H7 (cell line): ENCODE results near the gene MAP6. TPM values are rescaled to one million over a fixed set of nuclear protein-coding genes. Genes with fewer than 3 reads are reported as not detected.

Experiments used
- DNase-seq: peaks from one replicate; pipeline ENCODE4 v3.0.0; 2012
- H3K27me3 ChIP-seq: 2 replicates; pipeline ENCODE4 v1.6.0; 2011; ENCODE audit warnings: mild to moderate bottlenecking, low read length; ENCODE audit not compliant: control insufficient read depth, insufficient read depth
- H3K36me3 ChIP-seq: replicated peaks from 2 replicates; pipeline ENCODE4 v1.5.1; 2011; ENCODE audit warnings: low read length; ENCODE audit not compliant: control insufficient read depth, insufficient read depth
- H3K4me3 ChIP-seq: 2 replicates; pipeline ENCODE4 v1.5.1; 2011; ENCODE audit warnings: low read depth, mild to moderate bottlenecking, control low read depth, low read length, moderate library complexity; ENCODE audit not compliant: insufficient read depth
- total RNA-seq: library from RNA; depleted of rRNA; stranded (reverse); fragments of >200 nt; shearing (Covaris generic); gene quantifications from 2 replicates; pipeline ENCODE4 v1.2.3, GENCODE V29; 2014

MAP6 gene
- total RNA-seq, 1 experiment from 2014 or later: 0.31 TPM

GRCh38 chr11:75631086-75631730 lies 37.6 kb downstream of the MAP6 start:
- Histone ChIP-seq H3K4me3 (no peak overlapping the region), H3K36me3 (no peaks in the 10 kb centered on the region), H3K27me3 (no peaks in the 10 kb centered on the region)
- DNase-seq: no peak

GRCh38 chr11:75627906-75628668 lies 40.8 kb downstream of the MAP6 start:
- Histone ChIP-seq H3K4me3 (no peak overlapping the region), H3K27me3 (no peaks in the 10 kb centered on the region), H3K36me3 (no peaks in the 10 kb centered on the region)
- DNase-seq: peak; percentile 51

- no peaks in the 10 kb centered on the region for H3K36me3 ChIP-seq
- H3K27me3 ChIP-seq: no peaks in the 10 kb centered on the region
- H3K4me3 ChIP-seq: no peak overlapping the region
- DNase-seq: no peak
These were observed 41.8 kb downstream of the MAP6 start for GRCh38 chr11:75626889-75627529.

- H3K4me3 ChIP-seq: no peak overlapping the region
- no peaks in the 10 kb centered on the region for H3K27me3 ChIP-seq
- DNase-seq: no peak
- H3K36me3 ChIP-seq: no peaks in the 10 kb centered on the region
These were observed 42.6 kb downstream of the MAP6 start for GRCh38 chr11:75625991-75626888.

GRCh38 chr11:75625021-75625420 lies 43.8 kb downstream of the MAP6 start:
- no peaks in the 10 kb centered on the region for H3K36me3 ChIP-seq
- H3K4me3 ChIP-seq: no peak overlapping the region
- no peak for DNase-seq
- H3K27me3 ChIP-seq: no peaks in the 10 kb centered on the region

- no peaks in the 10 kb centered on the region for H3K36me3 ChIP-seq
- H3K27me3 ChIP-seq: no peaks in the 10 kb centered on the region
- no peak overlapping the region for H3K4me3 ChIP-seq
- DNase-seq: peak; percentile 21
These were observed 52.6 kb downstream of the MAP6 start for GRCh38 chr11:75616281-75616680.

- no peak overlapping the region for H3K4me3 ChIP-seq
- DNase-seq: peak; percentile 74
These were observed 53.1 kb downstream of the MAP6 start for GRCh38 chr11:75615751-75616150.

GRCh38 chr11:75611823-75612222 lies 57.0 kb downstream of the MAP6 start:
- no peaks in the 10 kb centered on the region; the same call in 1 of the 2 replicates for H3K27me3 ChIP-seq
- H3K4me3 ChIP-seq: no peak overlapping the region
- DNase-seq: no peak
- no peaks in the 10 kb centered on the region for H3K36me3 ChIP-seq

More at GRCh38 chr11:75615751-75616150, 53.1 kb downstream of the MAP6 start:
- H3K36me3 ChIP-seq: no peaks in the 10 kb centered on the region
- H3K27me3 ChIP-seq: no peaks in the 10 kb centered on the region

GRCh38 chr11:75606099-75606498 lies 62.7 kb downstream of the MAP6 start:
- H3K27me3 ChIP-seq: no peaks in the 10 kb centered on the region; the same call in 1 of the 2 replicates
- no peak overlapping the region for H3K4me3 ChIP-seq
- DNase-seq: no peak
- no peaks in the 10 kb centered on the region for H3K36me3 ChIP-seq

GRCh38 chr11:75603791-75604736 lies 64.8 kb downstream of the MAP6 start:
- H3K4me3 ChIP-seq: no peak overlapping the region
- DNase-seq: no peak
- H3K27me3 ChIP-seq: no peaks in the 10 kb centered on the region; the same call in 1 of the 2 replicates
- no peaks in the 10 kb centered on the region for H3K36me3 ChIP-seq

GRCh38 chr11:75602951-75603350 lies 65.9 kb downstream of the MAP6 start:
- Histone ChIP-seq H3K36me3 (no peaks in the 10 kb centered on the region), H3K27me3 (no peaks in the 10 kb centered on the region; the same call in 1 of the 2 replicates), H3K4me3 (no peak overlapping the region)
- no peak for DNase-seq

GRCh38 chr11:75601494-75601893 lies 67.3 kb downstream of the MAP6 start:
- H3K4me3 ChIP-seq: no peak overlapping the region
- no peaks in the 10 kb centered on the region for H3K36me3 ChIP-seq
- no peak for DNase-seq
- no peaks in the 10 kb centered on the region; the same call in 1 of the 2 replicates for H3K27me3 ChIP-seq

GRCh38 chr11:75600356-75600755 lies 68.5 kb downstream of the MAP6 start:
- no peak for DNase-seq
- H3K36me3 ChIP-seq: no peaks in the 10 kb centered on the region
- H3K27me3 ChIP-seq: no peaks in the 10 kb centered on the region; the same call in 1 of the 2 replicates
- no peak overlapping the region for H3K4me3 ChIP-seq
